Esophagus squamous epithelium (tissue), 5 donors: ENCODE results near the gene FYCO1. TPM values are rescaled to one million over a fixed set of nuclear protein-coding genes. Genes with fewer than 3 reads are reported as not detected.
"Not testable (repeated sequence)": the region's sequence is repeated elsewhere in the genome, so short reads cannot be mapped to it uniquely, and the experiment has no call there.

Experiments used
- DNase-seq: peaks from one replicate; lab custom pipeline; 2025; lab: John Stamatoyannopoulos, UW
- H3K27ac ChIP-seq, 4 donors: fragments of 200-600 bp; sonication (generic); one replicate each; pipeline ENCODE4 v1.5.1; 2016 to 2019; ENCODE audit warnings: mild to moderate bottlenecking in 1 of 4
- H3K27me3 ChIP-seq, 4 donors: fragments of 200-600 bp; sonication (generic); 1 replicate in 3 of 4; 2 replicates in 1 of 4; pipeline versions ENCODE4 v1.5.1 to v1.6.0; 2017 to 2021; ENCODE audit warnings: antibody characterized with exemption in 1 of 4
- H3K36me3 ChIP-seq, 3 donors: fragments of 200-600 bp; sonication (generic); one replicate each; pipeline ENCODE4 v1.5.1; 2016 to 2019
- H3K4me1 ChIP-seq, 3 donors: fragments of 200-600 bp; sonication (generic); one replicate each; pipeline ENCODE4 v1.5.1; 2017 to 2019
- H3K4me3 ChIP-seq, 4 donors: fragments of 200-600 bp; sonication (generic); 1 replicate in 3 of 4; 2 replicates in 1 of 4; pipeline ENCODE4 v1.5.1; 2016 to 2019; ENCODE audit warnings: mild to moderate bottlenecking in 2 of 4, moderate library complexity in 1 of 4
- H3K9me3 ChIP-seq, 3 donors: fragments of 200-600 bp; sonication (generic); one replicate each; pipeline ENCODE4 v1.5.1; 2016 to 2019
- CTCF ChIP-seq, 6 experiments: fragments of 450-650 bp in 4 of 6; fragments of 200-600 bp in 2 of 6; sonication (generic) in 2 of 6; IDR thresholded peaks; one replicate each; pipeline ENCODE4 v1.5.1; 2016 to 2019; ENCODE audit warnings: antibody characterized with exemption in 6 of 6, mild to moderate bottlenecking in 4 of 6, moderate library complexity in 4 of 6
- POLR2A ChIP-seq, 4 donors: fragments of 450-650 bp; IDR thresholded peaks; one replicate each; pipeline ENCODE4 v1.6.1; 2017; ENCODE audit warnings: antibody characterized with exemption in 4 of 4, mild to moderate bottlenecking in 4 of 4, moderate library complexity in 3 of 4
- WGBS, 2 donors: methylation state at CpG; one replicate each; pipeline ENCODE4 v1.1.5; 2018; 5-methylcytosine and 5-hydroxymethylcytosine counted together
- intact Hi-C: fragments of 100-400 bp; cut with DNase I; formaldehyde crosslinking; loops from one replicate; pipeline ENCODE4 v1.15.0; 2022
- total RNA-seq, 4 donors: library from RNA; depleted of rRNA; stranded (reverse); fragments of >200 nt; gene quantifications; one replicate each; pipeline ENCODE4 v1.1.0, GENCODE V29; 2016
- donor health status: DM: yes; HTN: yes; CAD: no.

The FYCO1 gene
- total RNA-seq, 4 donors from 2014 or later: 17.8 to 33.3 (median 25.0) TPM

- H3K27me3 ChIP-seq: no peaks in the 10 kb centered on the region
- intact Hi-C loops: no loop called here
- TF ChIP-seq POLR2A (IDR thresholded peaks at IDR 0.05): no peak
- no peak for TF ChIP-seq CTCF (IDR thresholded peaks at IDR 0.05)
- H3K4me3 ChIP-seq: no peak overlapping the region
- DNase-seq: no peak
- H3K36me3 ChIP-seq: no peaks in the 10 kb centered on the region
- WGBS, 2 donors: 59 to 84% methylated on average over 2 to 4 of the region's 6 CpGs
- H3K27ac ChIP-seq: no peak overlapping the region
- H3K4me1 ChIP-seq: peaks cover 0 to 15% (median 7%) of the 10 kb centered on the region in 3 donors
- H3K9me3 ChIP-seq: no peaks in the 10 kb centered on the region
Measured at GRCh38 chr3:46008058-46008457, 12.4 kb upstream of the FYCO1 start.

GRCh38 chr3:46007280-46007679, 11.7 kb upstream of the FYCO1 start:
- DNase-seq: no peak
- no peaks in the 10 kb centered on the region for H3K27me3 ChIP-seq
- intact Hi-C loops: no loop called here
- H3K36me3 ChIP-seq: no peaks in the 10 kb centered on the region
- H3K27ac ChIP-seq: peak overlapping the region in 2 of 4 donors; percentile 22 to 56
- H3K4me3 ChIP-seq: no peak overlapping the region
- H3K9me3 ChIP-seq: no peaks in the 10 kb centered on the region
- H3K4me1 ChIP-seq: peaks cover 0 to 15% (median 7%) of the 10 kb centered on the region in 3 donors
- TF ChIP-seq CTCF (IDR thresholded peaks at IDR 0.05) (no peak), POLR2A (IDR thresholded peaks at IDR 0.05) (no peak)

DNA sequence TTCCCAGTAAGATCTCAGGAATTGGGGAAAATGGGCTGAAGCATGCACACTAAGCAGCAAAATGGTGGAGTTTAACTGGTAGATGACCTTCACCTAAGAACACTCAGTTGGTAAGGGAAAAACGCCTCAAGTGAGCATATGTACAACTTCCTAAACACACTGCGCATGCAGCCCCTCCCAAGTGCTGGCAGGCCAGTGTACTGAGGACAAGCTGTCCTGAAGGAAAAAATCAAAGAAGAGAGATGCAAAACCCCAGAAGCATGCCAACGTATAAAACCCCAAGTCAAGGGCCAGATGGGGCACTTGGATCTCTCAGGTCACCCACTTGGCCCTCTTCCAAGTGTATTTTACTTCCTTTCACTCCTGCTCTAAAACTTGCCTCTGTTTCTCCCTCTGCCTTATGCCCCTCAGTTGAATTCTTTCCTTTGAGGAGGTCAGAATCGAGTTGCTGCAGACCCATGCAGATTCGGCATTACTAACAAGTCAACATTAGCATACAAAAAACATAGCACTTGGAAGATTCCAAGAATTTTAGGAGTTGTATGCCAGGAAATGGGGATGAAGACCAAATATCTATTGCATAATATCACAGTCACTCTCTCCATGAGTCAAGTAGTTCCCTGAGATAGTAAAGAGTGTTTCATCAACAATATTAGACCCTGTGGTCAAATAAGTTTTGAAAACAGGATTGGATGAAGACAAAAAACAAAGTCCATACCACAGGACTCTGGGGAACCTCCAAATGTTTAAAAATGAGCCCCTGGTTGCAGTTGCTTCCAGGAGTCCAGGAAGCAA, 10.8 kb upstream of the FYCO1 start:
- H3K27ac ChIP-seq: peak overlapping the region in 3 of 4 donors; percentile 19 to 56 (median 22)
- H3K36me3 ChIP-seq: no peaks in the 10 kb centered on the region
- intact Hi-C loops: no loop called here
- DNase-seq: no peak
- H3K4me3 ChIP-seq: no peak overlapping the region
- H3K9me3 ChIP-seq: no peaks in the 10 kb centered on the region
- TF ChIP-seq CTCF (IDR thresholded peaks at IDR 0.05) (no peak), POLR2A (IDR thresholded peaks at IDR 0.05) (no peak)
- H3K4me1 ChIP-seq: peaks cover 0 to 15% (median 7%) of the 10 kb centered on the region in 3 donors
- WGBS, 2 donors: 53 to 54% methylated on average over 5 of the region's 5 CpGs
- no peaks in the 10 kb centered on the region for H3K27me3 ChIP-seq

DNA sequence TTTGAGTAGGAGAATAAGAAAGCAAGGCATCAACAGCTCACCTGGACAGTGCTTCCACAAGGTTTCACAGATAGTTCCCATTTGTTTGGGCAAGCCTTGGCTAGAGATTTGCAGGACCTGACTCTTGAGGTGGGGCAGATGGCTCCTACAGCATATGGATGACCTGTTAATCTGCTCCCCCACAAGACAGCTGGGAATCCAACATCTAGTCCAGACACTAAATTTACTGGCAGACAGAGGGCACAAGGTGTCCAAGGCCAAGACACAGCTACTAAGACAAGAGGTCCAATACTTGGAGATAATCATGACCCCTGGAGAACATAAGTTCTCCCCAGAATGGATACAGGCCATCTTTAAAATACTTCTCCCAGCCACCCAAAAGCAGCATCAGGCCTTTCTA, 8.1 kb upstream of the FYCO1 start:
- H3K9me3 ChIP-seq, H3K27ac ChIP-seq, H3K4me3 ChIP-seq, DNase-seq, H3K27me3 ChIP-seq, H3K36me3 ChIP-seq, intact Hi-C loops: not testable (repeated sequence)
- H3K4me1 ChIP-seq: peaks cover 0 to 15% (median 7%) of the 10 kb centered on the region in 3 donors

DNA sequence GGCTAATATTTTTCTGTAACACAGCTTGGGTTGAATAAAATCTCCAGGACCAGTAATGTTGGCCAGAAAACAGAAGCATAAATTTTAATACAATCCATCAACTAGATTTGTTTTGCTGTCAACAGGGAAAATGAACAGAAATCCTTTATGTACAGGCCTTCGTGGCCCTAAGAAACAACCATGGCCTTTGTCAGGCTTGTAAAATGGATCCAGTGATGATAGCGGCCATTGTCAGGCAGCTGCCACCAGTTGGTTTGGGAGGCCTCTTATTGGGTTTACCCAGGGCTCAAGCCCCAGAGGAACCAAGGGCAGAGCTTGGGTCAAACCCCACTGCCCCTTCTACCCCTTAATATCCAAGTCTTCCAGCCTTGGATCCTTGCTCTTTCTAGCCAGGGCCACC, 5.6 kb upstream of the FYCO1 start:
- H3K4me1 ChIP-seq: peaks cover 0 to 7% (median 4%) of the 10 kb centered on the region in 3 donors
- no peak for TF ChIP-seq CTCF (IDR thresholded peaks at IDR 0.05)
- no peak for TF ChIP-seq POLR2A (IDR thresholded peaks at IDR 0.05)
- no peaks in the 10 kb centered on the region for H3K9me3 ChIP-seq
- no peak for DNase-seq
- no peaks in the 10 kb centered on the region for H3K27me3 ChIP-seq
- no peaks in the 10 kb centered on the region for H3K36me3 ChIP-seq
- WGBS, 2 donors: 80 to 82% methylated on average over 2 of the region's 2 CpGs
- no peak overlapping the region for H3K27ac ChIP-seq
- H3K4me3 ChIP-seq: no peak overlapping the region
- intact Hi-C loops: no loop called here
